Astrocyte of the spinal cord (primary cell): ENCODE data around the gene DHRS7.

Experiments used
- DNase-seq: peaks from one replicate; pipeline ENCODE4 v3.0.0; 2011; ENCODE audit warnings: low read depth, low spot score
- H3K4me3 ChIP-seq: 2 replicates; pipeline ENCODE4 v1.5.1; 2011; ENCODE audit warnings: low read depth, mild to moderate bottlenecking, low read length, moderate library complexity
- CTCF ChIP-seq: IDR thresholded peaks from 2 replicates; pipeline ENCODE4 v1.5.1; 2012; ENCODE audit warnings: low read depth, mild to moderate bottlenecking, low read length, inconsistent platforms
- in situ Hi-C: cut with HindIII; loops from 2 replicates; pipeline ENCODE4 v1.10.0; 2017; ENCODE audit warnings: low sequenced_read_pairs

The DHRS7 gene

GRCh38 chr14:60097974-60098373, 67.2 kb downstream of the DHRS7 start:
- in situ Hi-C loops = no loop called here
- H3K4me3 ChIP-seq = no peak overlapping the region
- no peak for TF ChIP-seq CTCF
- DNase-seq = no peak

- peak; percentile 56 for DNase-seq
- H3K4me3 ChIP-seq = no peak overlapping the region
- TF ChIP-seq CTCF = no peak
- in situ Hi-C loops = no loop called here
Observed at GRCh38 chr14:60095781-60096450, 69.3 kb downstream of the DHRS7 start.

GRCh38 chr14:60095231-60095630, 70.0 kb downstream of the DHRS7 start:
- in situ Hi-C loops = no loop called here
- TF ChIP-seq CTCF = no peak
- H3K4me3 ChIP-seq = no peak overlapping the region
- DNase-seq = no peak

- in situ Hi-C loops = no loop called here
- DNase-seq = peak; percentile 59
- peak overlapping the region; percentile 28 for H3K4me3 ChIP-seq
- TF ChIP-seq CTCF = no peak
Observed at GRCh38 chr14:60094306-60094897, 70.8 kb downstream of the DHRS7 start.
